HG02610 (cell line): ENCODE data around the gene MAGEA9B.
A peak's percentile ranks its signal among the peaks of the same experiment; 100 is the strongest.
"Not testable (repeated sequence)": the region's sequence is repeated elsewhere in the genome, so short reads cannot be mapped to it uniquely, and the experiment has no call there.

Experiments
- ATAC-seq: cut with Tn5 transposase; IDR thresholded peaks from one replicate; pipeline ENCODE4 v1.9.1; 2021; ENCODE audit warnings: mild to moderate bottlenecking, moderate library complexity; ENCODE audit not compliant: unreplicated experiment

Gene MAGEA9B

DNA sequence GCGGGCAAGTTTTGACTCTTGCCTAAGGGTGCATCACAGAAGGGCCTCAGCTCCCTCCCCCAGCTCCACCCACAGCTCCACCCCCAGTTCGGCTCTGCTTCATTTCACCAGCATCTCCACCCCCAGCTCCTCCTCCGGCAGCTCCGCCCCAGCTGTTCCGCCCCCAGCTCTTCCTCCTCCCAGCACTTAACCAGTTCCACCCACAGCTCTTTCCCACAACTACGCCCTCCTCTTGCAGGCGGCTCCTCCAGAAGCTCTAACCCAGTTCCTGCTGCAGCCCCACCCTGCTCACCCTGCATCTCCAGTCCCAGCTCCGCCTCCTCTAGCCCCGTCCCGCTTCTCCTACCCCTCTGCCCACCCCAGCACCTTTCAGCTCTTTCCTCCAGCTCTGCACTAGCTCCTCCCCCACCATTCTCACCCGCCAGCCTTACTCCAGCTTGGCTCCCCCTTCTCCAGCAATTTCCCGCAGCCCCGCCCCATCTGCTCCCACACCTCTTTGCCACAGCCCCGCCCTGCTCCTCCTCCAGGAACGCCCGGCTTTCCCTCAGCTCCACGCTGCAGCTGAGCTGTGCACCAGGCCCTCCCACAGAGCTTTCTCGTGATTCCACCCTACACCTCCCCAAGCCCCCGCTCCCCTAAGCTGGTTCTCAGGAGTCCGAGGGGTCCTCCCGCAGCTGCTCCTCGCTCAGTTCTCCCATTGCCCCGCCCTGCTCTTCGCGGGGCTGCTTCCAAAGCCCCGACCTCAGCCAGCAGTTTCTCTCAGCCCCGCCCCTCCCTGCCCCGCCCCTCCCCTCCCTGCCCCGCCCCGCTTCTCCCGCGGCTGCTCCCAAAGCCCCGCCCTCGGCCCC lies 47.8 kb downstream of the MAGEA9B start:
- ATAC-seq = peak; percentile 53

DNA sequence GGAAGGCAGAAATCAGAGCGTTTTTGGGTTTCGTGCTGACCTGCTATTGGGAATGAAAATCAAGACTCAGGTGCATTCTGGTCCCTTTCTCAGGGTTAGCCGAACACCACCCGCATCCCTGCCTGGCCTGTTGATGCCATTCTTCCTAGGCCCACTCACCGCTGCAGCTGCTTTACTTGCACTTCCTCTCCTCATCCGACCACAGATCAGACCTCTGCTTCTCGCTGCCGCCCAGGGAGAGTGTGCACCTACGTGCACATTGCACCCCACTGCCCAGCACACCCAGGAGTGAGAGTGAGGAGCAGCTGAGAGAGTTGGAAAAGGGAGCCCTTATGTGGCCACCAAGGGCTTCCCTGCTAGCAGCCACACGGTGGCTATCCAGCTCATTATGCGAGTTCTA lies 49.8 kb downstream of the MAGEA9B start:
- not testable (repeated sequence) for ATAC-seq

DNA sequence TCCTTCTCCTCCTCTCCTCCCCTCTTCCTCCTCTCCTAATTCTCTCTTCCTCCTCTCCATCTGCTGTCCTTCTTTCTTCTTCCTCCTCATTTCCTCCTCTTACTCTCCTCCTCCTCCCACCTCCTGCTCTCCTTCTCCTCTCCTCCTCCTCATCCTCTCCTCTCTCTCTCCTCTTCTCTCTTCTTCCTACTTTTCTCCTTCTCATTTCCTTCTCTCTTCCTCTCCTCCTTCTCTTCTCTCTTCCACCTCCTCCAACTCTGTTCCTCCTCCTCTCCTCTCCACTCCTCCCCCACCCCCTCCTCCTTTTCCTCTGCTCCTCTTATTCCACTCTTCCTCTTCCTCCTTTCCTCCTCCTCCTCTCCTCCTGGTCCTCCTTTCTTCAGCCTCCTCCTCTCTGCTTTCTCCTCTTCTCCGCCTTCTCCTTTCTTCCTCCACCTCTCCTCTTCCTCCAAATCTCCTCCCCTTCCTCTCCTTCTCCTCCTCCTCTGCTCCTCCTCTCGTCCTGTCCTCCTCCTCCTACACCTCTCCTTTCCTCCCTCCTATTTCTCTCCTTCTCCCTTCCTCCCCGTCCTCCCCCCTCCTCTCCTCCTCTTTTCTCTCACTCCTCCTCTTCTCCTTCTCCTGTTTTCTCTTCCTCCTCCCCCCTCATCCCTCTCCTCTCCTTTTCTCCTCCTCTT lies 52.2 kb downstream of the MAGEA9B start:
- ATAC-seq = not testable (repeated sequence)

DNA sequence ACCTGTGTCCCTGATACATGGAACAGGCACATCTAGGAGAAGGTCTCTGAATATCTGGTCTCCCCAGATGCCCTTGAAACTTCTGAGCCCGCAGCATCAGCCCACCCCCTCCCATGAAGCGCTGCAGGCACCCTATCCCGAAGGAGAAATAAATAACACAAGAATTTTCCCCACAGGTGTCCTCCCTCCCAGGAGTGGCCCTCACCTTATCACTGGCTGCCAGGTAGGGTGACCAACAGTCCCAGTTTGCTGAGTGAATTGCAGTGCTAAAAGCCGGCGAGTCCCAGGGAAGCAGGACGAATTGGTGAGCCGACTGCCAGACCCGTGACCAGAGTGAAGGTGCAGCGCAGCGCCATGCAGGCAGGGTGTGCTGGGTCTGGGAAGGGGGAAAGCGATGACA lies 53.3 kb downstream of the MAGEA9B start:
- not testable (repeated sequence) for ATAC-seq

DNA sequence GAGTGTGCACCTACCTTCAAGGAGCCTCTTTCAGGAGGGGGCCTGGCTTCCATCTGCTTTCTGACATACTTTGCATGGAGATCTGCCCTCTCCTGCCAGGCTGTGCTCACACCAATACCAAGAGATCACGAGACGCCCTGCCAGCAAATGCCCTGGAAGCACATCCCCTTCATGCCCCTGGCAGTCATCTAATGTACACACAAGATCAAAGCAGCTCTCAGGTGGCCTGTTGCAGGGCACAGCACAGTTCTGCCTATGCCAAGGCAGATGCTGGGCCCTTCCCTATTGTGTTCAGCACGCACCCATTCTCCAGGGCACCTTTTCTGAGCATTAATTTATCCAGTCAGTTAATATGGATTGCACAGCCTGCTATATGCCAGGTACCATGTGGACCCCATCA lies 54.4 kb downstream of the MAGEA9B start:
- ATAC-seq = not testable (repeated sequence)
